SJCRH30 (cell line): ENCODE results near the gene FIGLA. TPM values are rescaled to one million over a fixed set of nuclear protein-coding genes. Genes with fewer than 3 reads are reported as not detected.
A peak's percentile ranks its signal among the peaks of the same experiment; 100 is the strongest.

Experiments used
- DNase-seq, 2 experiments: peaks; one replicate each; pipeline ENCODE4 v3.0.0-alpha.2; 2015 to 2020
- H3K27ac ChIP-seq: fragments of 250-450 bp; sonication (Bioruptor Pico); 2 replicates; pipeline ENCODE4 v1.5.1; 2020; ENCODE audit warnings: mild to moderate bottlenecking, moderate library complexity
- H3K27me3 ChIP-seq: fragments of 250-450 bp; sonication (Bioruptor Pico); 2 replicates; pipeline ENCODE4 v1.5.1; 2020; ENCODE audit warnings: mild to moderate bottlenecking, moderate library complexity
- H3K36me3 ChIP-seq: fragments of 250-450 bp; sonication (Bioruptor Pico); 2 replicates; pipeline ENCODE4 v1.5.1; 2020; ENCODE audit warnings: mild to moderate bottlenecking, moderate library complexity
- H3K4me1 ChIP-seq: fragments of 250-450 bp; sonication (Bioruptor Pico); 2 replicates; pipeline ENCODE4 v1.5.1; 2020; ENCODE audit warnings: mild to moderate bottlenecking, moderate library complexity
- H3K4me3 ChIP-seq: fragments of 250-450 bp; sonication (Bioruptor Pico); 2 replicates; pipeline ENCODE4 v1.5.1; 2020; ENCODE audit warnings: mild to moderate bottlenecking, moderate library complexity
- H3K9me3 ChIP-seq: fragments of 250-450 bp; sonication (Bioruptor Pico); replicated peaks from 2 replicates; pipeline ENCODE4 v1.5.1; 2020; ENCODE audit warnings: mild to moderate bottlenecking, moderate library complexity
- total RNA-seq: library from RNA; depleted of rRNA; stranded (reverse); fragments of >200 nt; shearing (Covaris generic); gene quantifications from 2 replicates; pipeline ENCODE4 v1.2.3, GENCODE V29; 2014; rRNA removed

Gene FIGLA
- total RNA-seq, 1 experiment from 2014 or later = not detected

GRCh38 chr2:70729647-70730046, 60.8 kb downstream of the FIGLA start:
- Histone ChIP-seq H3K4me3 (no peak overlapping the region), H3K9me3 (no peaks in the 10 kb centered on the region), H3K27me3 (peaks cover 12% of the 10 kb centered on the region), H3K36me3 (no peaks in the 10 kb centered on the region), H3K4me1 (no peaks in the 10 kb centered on the region), H3K27ac (no peak overlapping the region)
- no peak for DNase-seq

- DNase-seq = peak; percentile 9 to 17
- Histone ChIP-seq H3K36me3 (no peaks in the 10 kb centered on the region), H3K9me3 (no peaks in the 10 kb centered on the region), H3K27ac (no peak overlapping the region), H3K27me3 (peaks cover 4% of the 10 kb centered on the region; the same call in 1 of the 2 replicates), H3K4me3 (no peak overlapping the region), H3K4me1 (no peaks in the 10 kb centered on the region)
Measured at GRCh38 chr2:70728128-70728527, 62.3 kb downstream of the FIGLA start.

Other genes with a start within 250 kb of the FIGLA start
- gene TGFA, start 236.8 kb downstream of the FIGLA start, total RNA-seq = 7.8 and 8.9 TPM in 2 replicates
- gene ADD2, start 22.4 kb downstream of the FIGLA start, total RNA-seq = 0.08 and 0.13 TPM in 2 replicates
- gene CLEC4F, start 30.0 kb upstream of the FIGLA start, total RNA-seq = not detected in 2 replicates
- gene CD207, start 45.2 kb upstream of the FIGLA start, total RNA-seq = 0.08 TPM in 1 of 2 replicates, not detected in the other
- gene VAX2, start 109.9 kb upstream of the FIGLA start, total RNA-seq = 7.3 and 9.2 TPM in 2 replicates
- gene ATP6V1B1, start 145.3 kb upstream of the FIGLA start, total RNA-seq = 1.6 and 2.0 TPM in 2 replicates
- gene ANKRD53, start 188.0 kb upstream of the FIGLA start, total RNA-seq = 0.36 TPM in 1 of 2 replicates, not detected in the other
- 85.3 and 90.9 TPM in 2 replicates for gene TEX261, start 204.2 kb upstream of the FIGLA start, total RNA-seq